IPS-20b (cell line): ENCODE data around the gene IER3.
A peak's percentile ranks its signal among the peaks of the same experiment; 100 is the strongest.

Experiments
- H3K27ac ChIP-seq: one replicate; pipeline ENCODE4 v1.5.1; 2013; ENCODE audit warnings: low read length
- H3K27me3 ChIP-seq: 2 replicates; pipeline ENCODE4 v1.6.1; 2013; ENCODE audit warnings: mild to moderate bottlenecking, low read length, inconsistent platforms; ENCODE audit not compliant: insufficient read depth
- H3K36me3 ChIP-seq: 2 replicates; pipeline ENCODE4 v1.6.1; 2013; ENCODE audit warnings: low read depth, mild to moderate bottlenecking, inconsistent platforms, low read length, moderate library complexity; ENCODE audit not compliant: insufficient read depth
- H3K4me1 ChIP-seq: 2 replicates; pipeline ENCODE4 v1.6.1; 2013; ENCODE audit warnings: mild to moderate bottlenecking, control low read depth, inconsistent platforms, low read length, moderate library complexity; ENCODE audit not compliant: insufficient read depth
- H3K4me3 ChIP-seq: 2 replicates; pipeline ENCODE4 v1.5.1; 2013; ENCODE audit warnings: mild to moderate bottlenecking, low read length, inconsistent platforms
- H3K9ac ChIP-seq: 2 replicates; pipeline ENCODE4 v1.6.1; 2013; ENCODE audit warnings: low read depth, mild to moderate bottlenecking, inconsistent platforms, low read length, moderate library complexity
- H3K9me3 ChIP-seq: 2 replicates; pipeline ENCODE4 v1.6.1; 2013; ENCODE audit warnings: mild to moderate bottlenecking, low read depth, low read length, inconsistent platforms; ENCODE audit not compliant: insufficient read depth

IER3 gene

DNA sequence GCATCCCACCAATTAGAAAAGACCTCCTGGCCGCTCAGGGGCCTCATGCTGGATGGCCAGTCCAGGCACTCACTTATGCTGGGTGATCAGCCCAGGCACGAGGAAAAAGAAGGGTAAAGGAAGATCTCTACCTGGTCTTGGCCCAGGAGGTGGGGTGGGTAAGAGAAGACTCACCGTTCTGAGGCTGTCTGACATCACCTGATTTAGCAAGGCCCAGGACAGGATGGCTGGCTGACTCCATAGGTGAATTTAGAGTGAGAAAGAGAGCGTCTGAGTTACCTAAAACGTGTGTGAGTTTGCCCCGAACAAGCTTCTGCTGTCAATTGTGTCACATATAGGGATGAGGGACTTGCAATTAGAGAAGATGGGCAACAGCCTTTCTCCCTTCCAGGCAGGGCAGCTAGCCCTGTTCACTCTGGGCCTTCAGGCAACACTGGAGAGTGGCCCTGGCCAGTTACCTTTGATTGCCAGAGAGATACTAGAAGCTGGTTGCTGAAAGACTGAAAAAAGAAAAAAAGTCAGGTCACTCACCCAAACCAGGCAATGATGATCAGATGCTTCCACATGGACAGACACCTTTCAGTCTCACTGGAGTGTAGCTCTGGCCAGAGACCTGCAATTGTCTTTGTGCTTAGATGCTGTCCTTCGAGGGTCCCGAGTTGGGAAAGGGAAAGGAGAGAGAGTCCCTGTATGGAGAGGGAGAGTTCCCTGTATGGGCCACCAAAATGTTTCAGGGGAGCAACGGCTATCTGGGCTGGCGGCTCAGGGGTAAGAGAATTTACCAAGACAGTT, 35.7 kb upstream of the IER3 start:
- no peak overlapping the region for H3K27ac ChIP-seq
- H3K9ac ChIP-seq, result no peak overlapping the region
- H3K27me3 ChIP-seq, result no peaks in the 10 kb centered on the region
- no peaks in the 10 kb centered on the region; the same call in 1 of the 2 replicates for H3K9me3 ChIP-seq
- no peaks in the 10 kb centered on the region for H3K4me1 ChIP-seq
- H3K36me3 ChIP-seq, result no peaks in the 10 kb centered on the region
- no peak overlapping the region for H3K4me3 ChIP-seq

DNA sequence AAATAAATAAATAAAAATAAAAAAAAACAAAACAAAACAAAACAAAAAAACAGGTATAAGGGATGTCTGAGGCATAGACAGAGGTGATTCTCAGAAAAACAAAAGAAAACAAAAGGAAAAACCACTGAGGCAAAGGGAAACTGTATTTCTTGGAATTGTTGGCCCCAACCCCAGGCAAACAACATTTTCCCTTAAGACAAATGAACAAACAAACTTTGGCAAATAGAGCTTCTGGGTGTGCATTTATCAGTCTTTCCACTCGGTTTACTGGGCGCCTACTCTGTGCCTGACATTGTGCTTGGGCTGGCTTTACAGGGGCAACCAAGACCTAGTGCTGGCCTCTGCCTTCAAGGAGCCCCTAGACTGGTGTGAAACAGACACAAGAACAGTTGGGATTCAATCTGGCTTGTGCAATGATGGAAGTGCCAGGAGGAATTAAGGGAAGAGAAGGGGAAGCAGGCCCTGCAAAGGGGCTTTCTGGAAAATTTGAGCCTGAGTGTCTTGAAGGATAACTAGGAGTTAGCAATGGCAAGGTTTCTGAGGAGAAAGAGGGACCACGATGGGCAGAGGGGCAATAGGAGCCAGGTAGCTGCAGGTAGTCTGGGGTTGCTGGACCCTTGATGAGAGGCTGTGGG, 33.8 kb upstream of the IER3 start:
- Histone ChIP-seq H3K36me3 (no peaks in the 10 kb centered on the region), H3K9me3 (no peaks in the 10 kb centered on the region; the same call in 1 of the 2 replicates), H3K4me3 (no peak overlapping the region), H3K27ac (no peak overlapping the region), H3K4me1 (0 out of 2 replicates have a peak, but pooled peaks cover 5% of the 10 kb centered on the region), H3K9ac (no peak overlapping the region), H3K27me3 (no peaks in the 10 kb centered on the region)

DNA sequence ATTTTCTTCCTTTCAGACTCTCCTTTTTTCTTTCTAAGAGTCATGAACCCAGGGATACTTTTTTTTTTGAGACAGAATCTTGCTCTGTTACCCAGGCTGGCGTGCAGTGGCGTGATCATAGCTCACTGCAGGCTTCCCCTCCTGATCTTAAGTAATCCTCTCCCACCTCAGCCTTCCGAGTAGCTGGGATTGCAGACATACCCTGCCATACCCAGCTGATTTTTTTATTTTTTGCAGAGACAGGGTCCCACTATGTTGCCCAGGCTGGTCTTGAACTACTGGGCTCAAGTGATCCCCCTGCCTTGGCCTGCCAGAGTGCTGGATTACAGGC, 32.8 kb upstream of the IER3 start:
- 0 out of 2 replicates have a peak, but pooled peaks cover 5% of the 10 kb centered on the region for H3K4me1 ChIP-seq
- no peak overlapping the region for H3K4me3 ChIP-seq
- H3K9me3 ChIP-seq, result no peaks in the 10 kb centered on the region; the same call in 1 of the 2 replicates
- H3K9ac ChIP-seq, result no peak overlapping the region
- H3K36me3 ChIP-seq, result no peaks in the 10 kb centered on the region
- H3K27me3 ChIP-seq, result no peaks in the 10 kb centered on the region
- H3K27ac ChIP-seq, result no peak overlapping the region

DNA sequence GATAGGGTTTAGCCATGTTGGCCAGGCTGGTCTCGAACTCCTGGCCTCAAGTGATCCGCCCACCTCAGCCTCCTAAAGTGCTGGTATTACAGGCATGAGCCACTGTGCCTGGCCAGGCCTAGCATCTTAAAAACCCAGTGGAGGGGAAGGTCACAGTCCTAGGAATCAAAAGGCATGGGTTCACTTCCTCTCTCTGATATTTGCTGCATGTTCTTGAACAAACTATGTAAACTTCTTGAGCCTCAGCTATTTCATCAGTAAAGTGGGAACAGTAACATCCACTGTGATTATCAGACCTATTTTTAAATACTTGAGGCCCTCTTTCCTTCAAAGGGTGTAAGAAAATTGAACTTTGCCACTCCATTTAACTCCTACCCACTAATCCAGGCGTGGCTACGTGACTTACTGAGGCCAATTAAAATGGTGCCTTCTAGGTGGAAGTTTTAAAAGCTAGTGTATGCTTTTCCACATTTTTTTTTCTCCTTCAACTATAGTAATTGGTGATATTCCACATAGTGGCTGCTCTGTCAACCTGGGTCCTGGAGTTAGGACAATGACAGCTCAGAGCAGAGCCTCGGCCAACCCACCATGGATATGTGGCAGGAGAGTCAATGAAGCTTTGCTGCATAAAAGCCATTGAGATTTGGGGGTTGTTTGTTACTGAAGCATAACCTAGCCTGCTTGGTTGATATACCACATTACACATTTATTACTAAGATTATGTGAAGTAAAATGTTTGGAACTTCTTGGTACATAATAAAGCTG, 32.2 kb upstream of the IER3 start:
- H3K27ac ChIP-seq, result no peak overlapping the region
- 0 out of 2 replicates have a peak, but pooled peaks cover 5% of the 10 kb centered on the region for H3K4me1 ChIP-seq
- no peaks in the 10 kb centered on the region; the same call in 1 of the 2 replicates for H3K9me3 ChIP-seq
- no peak overlapping the region for H3K9ac ChIP-seq
- no peaks in the 10 kb centered on the region for H3K36me3 ChIP-seq
- H3K27me3 ChIP-seq, result no peaks in the 10 kb centered on the region
- H3K4me3 ChIP-seq, result no peak overlapping the region

DNA sequence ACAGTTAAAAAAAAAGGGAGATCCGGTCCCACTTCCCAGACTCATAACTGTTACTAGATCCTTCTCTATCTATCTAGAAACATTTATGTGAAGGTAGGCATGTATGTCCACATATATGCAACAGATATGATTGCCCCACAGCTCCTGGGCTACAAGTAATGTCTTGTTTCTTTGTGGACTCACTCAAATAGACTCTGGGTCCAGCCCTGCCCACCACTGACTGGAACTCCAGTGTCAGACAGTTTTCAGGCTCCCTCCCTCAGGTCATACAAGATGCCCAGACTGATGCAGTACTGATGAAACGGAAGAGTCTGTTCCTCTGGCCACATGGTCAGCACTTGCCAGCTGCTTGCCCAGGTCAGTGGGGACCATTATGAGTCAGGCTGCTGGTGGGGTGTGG, 30.8 kb upstream of the IER3 start:
- no peak overlapping the region for H3K27ac ChIP-seq
- no peak overlapping the region for H3K4me3 ChIP-seq
- H3K9me3 ChIP-seq, result no peaks in the 10 kb centered on the region
- H3K27me3 ChIP-seq, result no peaks in the 10 kb centered on the region
- H3K36me3 ChIP-seq, result no peaks in the 10 kb centered on the region
- H3K9ac ChIP-seq, result no peak overlapping the region
- H3K4me1 ChIP-seq, result peaks cover 10% of the 10 kb centered on the region

DNA sequence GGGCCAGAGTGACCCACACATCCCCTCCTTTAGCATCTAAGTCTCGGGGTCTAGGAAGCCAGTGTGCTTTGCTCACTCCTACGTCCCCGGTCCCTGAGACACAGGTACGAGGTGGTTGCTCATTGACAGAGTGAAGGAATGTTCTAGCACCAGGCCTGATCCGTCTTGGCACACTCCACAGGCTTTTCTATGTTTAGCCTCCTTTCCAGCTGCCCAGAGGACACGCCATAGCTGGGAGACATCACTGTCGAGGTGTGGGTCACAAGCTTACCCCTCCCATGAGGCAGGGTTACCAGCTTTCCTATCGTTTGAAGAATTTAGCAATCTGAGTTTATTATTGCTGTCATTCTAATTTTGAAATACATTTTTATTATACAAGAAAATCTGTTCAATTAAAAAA, 30.4 kb upstream of the IER3 start:
- peaks cover 14% of the 10 kb centered on the region for H3K4me1 ChIP-seq
- no peaks in the 10 kb centered on the region for H3K27me3 ChIP-seq
- H3K27ac ChIP-seq, result no peak overlapping the region
- no peaks in the 10 kb centered on the region for H3K36me3 ChIP-seq
- H3K4me3 ChIP-seq, result no peak overlapping the region
- H3K9me3 ChIP-seq, result no peaks in the 10 kb centered on the region
- no peak overlapping the region for H3K9ac ChIP-seq

DNA sequence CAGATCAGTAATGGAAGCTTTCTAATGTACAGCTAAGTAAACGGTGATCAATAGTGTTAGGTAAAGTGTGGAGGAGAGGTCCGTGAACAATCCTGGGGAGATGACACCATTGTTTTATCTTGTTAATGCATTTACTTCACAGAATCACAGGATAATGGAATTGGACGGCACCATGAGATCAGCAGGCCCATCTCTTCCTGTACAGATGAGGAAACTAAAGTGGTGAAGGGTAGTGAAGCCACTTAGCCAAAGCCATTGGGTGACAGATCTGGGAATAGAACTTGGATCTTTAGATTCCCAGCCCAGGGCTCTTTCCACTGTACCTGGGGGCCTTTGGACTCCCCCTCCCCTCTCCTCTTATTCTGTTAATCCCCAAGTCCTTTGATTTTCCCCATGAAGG, 26.2 kb upstream of the IER3 start:
- no peak overlapping the region for H3K9ac ChIP-seq
- H3K27me3 ChIP-seq, result no peaks in the 10 kb centered on the region
- no peak overlapping the region for H3K27ac ChIP-seq
- no peaks in the 10 kb centered on the region for H3K9me3 ChIP-seq
- H3K4me1 ChIP-seq, result peaks cover 32% of the 10 kb centered on the region
- H3K36me3 ChIP-seq, result no peaks in the 10 kb centered on the region
- no peak overlapping the region for H3K4me3 ChIP-seq

DNA sequence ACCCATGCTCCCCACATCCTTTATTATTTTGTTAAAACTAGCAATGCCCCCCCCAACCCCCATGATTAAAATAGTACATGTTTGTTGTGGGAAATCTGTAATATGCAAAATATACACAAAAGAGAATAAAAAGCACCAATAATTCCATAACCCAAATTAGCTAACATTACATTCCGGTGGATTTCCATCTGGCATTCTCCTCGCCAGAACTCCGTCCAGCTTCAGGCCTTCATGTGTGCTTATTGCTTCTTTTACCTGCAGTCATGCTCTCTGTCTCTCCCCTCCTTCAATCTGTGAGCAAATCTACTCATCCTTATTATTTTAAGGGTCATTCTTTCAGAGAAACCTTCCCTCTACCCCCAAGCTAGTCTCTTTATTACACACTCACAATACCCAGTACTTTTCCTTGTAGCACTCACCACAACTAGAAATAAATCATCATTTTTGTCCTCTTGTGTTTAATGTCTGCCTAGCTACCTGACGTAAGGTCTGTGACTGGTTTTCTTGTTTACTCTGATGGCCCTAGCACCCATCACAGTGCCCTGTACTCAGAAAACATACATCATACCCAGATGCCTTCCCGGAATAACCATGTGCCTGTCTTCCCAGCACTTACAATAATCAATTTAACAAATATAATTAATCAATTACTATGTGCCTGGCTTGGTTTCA, 25.6 kb upstream of the IER3 start:
- Histone ChIP-seq H3K4me1 (peaks cover 36% of the 10 kb centered on the region), H3K27ac (no peak overlapping the region), H3K36me3 (no peaks in the 10 kb centered on the region), H3K9me3 (no peaks in the 10 kb centered on the region), H3K9ac (no peak overlapping the region), H3K4me3 (no peak overlapping the region), H3K27me3 (no peaks in the 10 kb centered on the region)

DNA sequence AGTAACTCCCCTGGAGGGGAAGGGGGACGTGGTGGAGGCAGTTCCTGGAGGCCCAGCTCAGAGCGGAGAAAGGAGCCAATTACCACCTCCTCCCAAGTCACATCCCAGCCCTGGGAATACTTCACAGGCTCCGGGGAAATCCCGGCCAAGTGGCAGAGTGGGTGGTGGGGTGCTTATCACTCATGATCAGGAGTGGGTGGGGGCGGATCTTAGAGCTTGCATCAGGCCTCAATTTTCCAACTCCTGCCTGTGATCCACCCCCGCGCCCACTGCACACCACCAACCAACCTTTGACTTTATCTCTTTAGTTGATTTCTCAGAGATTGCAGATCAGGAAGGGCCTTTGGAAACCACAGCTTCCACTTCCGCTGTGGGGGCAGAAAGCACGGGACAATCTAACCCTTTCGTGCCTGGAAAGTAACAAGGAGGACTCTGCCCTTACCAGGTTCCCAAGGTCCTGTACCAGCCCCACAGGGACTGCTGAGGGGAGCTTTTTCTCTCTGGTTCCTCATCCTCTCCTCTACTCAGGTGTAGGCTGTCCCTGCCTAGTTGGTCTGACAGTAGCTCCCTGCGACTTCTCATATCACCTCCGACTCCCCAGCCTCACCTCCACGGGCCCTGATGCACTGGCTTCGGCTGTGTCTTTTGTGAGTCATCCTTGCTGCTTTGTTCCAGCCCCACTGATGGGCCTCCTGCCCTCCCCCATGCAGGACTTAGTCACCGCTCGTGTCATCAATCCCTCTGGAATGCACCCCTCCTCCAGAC, 24.9 kb upstream of the IER3 start:
- H3K4me1 ChIP-seq, result peaks cover 37% of the 10 kb centered on the region
- H3K4me3 ChIP-seq, result no peak overlapping the region; the same call in 1 of the 2 replicates
- H3K27ac ChIP-seq, result peak overlapping the region; percentile 10
- H3K36me3 ChIP-seq, result no peaks in the 10 kb centered on the region
- no peaks in the 10 kb centered on the region for H3K27me3 ChIP-seq
- H3K9ac ChIP-seq, result peak overlapping the region; percentile 57; the same call in 1 of the 2 replicates
- no peaks in the 10 kb centered on the region for H3K9me3 ChIP-seq

DNA sequence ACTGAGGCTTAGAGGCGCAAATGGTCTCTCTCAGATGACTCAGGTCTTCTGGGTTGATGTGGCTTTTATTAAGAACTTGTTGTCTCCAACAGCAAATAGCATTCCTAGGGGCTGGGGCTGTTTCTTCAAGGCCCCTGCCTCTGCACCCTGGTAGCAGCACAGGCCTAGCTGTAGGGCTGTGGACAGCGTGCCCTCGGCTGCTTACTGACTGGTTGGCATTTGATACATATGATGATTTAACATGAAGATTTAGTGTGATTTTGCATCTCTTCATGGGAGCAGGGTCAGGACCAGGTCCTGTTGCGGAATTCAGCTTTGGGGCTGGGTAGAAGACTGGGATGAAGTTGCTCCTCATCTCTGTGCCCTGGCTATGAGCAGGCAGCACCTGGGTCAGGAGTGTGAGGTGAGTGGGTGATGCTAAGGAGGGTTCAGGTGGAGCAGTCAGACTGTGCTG, 24.3 kb upstream of the IER3 start:
- H3K4me1 ChIP-seq, result peaks cover 38% of the 10 kb centered on the region
- no peak overlapping the region for H3K27ac ChIP-seq
- H3K36me3 ChIP-seq, result no peaks in the 10 kb centered on the region
- no peak overlapping the region; the same call in 1 of the 2 replicates for H3K9ac ChIP-seq
- H3K9me3 ChIP-seq, result no peaks in the 10 kb centered on the region
- H3K27me3 ChIP-seq, result no peaks in the 10 kb centered on the region
- no peak overlapping the region for H3K4me3 ChIP-seq

DNA sequence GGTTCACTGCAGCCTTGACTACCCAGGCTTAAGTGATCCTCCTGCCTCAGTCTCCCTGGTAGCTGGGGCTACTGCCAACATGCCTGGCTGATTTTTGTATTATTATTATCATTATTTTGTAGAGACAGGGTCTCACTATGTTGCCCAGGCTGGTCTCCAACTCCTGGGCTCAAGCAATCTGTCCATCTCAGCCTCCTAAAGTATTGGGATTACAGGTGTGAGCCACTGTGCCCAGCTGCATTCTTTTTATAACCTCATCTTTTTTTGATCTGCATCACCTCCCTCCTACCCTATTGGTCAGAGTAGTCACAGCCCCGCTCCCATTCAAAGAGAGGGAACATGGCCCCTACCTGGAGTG, 23.6 kb upstream of the IER3 start:
- H3K4me1 ChIP-seq, result peaks cover 45% of the 10 kb centered on the region
- no peaks in the 10 kb centered on the region for H3K9me3 ChIP-seq
- no peak overlapping the region for H3K9ac ChIP-seq
- no peaks in the 10 kb centered on the region for H3K27me3 ChIP-seq
- H3K36me3 ChIP-seq, result no peaks in the 10 kb centered on the region
- H3K4me3 ChIP-seq, result no peak overlapping the region
- H3K27ac ChIP-seq, result no peak overlapping the region
